ENCODE measurements around the gene CDK8. TPM values are rescaled to one million over a fixed set of nuclear protein-coding genes. Genes with fewer than 3 reads are reported as not detected.
"Not testable (repeated sequence)": the region's sequence is repeated elsewhere in the genome, so short reads cannot be mapped to it uniquely, and the experiment has no call there.

The CDK8 gene
- total RNA-seq, 2 experiments from 2014 or later = 15.9 to 18.0 TPM

DNA sequence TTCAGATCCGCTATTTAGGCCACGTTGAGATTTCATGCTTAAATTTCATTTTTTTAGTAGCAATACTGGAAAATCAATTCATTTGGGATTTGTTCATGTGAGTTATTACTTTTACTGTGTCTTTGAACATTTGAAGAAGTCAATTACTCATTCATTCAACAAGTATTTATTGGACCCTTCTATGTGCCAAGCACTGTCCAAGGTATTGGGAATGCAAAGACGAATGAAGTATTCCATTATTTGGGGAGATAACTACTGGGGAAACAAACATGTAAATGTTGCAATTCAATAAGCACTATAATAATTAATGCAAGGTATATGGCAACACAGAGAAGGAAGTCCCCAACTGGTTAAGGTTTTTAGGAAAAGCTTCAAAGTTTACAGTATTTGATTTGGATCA is 5.7 kb downstream of the CDK8 start:
- Mint-ChIP-seq H3K9me3 (ENCODE audit: low read depth) (peaks cover 3% of the 10 kb centered on the region), H3K36me3 (peaks cover 6% of the 10 kb centered on the region), H3K27me3 (no peaks in the 10 kb centered on the region), H3K4me3 (no peak overlapping the region), H3K27ac (no peak overlapping the region), H3K4me1 (peaks cover 18% of the 10 kb centered on the region)
- DNase-seq (no peak), ATAC-seq (no peak)
- CTCF ChIA-PET = no interaction called here

DNA sequence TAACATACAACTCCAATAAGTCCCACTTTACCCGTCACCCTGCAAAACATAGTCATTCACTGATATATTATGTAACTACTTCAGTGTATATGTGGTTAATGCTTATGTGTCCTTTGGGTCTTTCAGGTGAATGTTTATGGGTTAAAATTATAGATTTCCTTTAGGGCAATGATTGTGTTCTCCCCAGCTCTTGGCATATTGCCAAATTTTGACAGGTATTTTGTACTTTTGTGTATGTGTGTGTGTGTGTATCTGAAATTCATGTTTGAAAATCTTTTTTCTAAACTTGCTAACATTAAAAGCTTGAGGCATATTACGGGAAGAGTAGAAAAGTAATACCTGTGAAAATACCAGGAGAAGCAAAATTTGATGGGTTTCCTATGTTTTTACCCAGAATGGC is 8.2 kb downstream of the CDK8 start:
- H3K27me3 Mint-ChIP-seq = no peaks in the 10 kb centered on the region
- DNase-seq (no peak), ATAC-seq (no peak)
- H3K36me3 Mint-ChIP-seq = peaks cover 6% of the 10 kb centered on the region
- H3K4me3 Mint-ChIP-seq = no peak overlapping the region
- peaks cover 3% of the 10 kb centered on the region for H3K9me3 Mint-ChIP-seq (ENCODE audit: low read depth)
- no peak overlapping the region for H3K27ac Mint-ChIP-seq
- H3K4me1 Mint-ChIP-seq = peaks cover 2% of the 10 kb centered on the region
- CTCF ChIA-PET = no interaction called here

DNA sequence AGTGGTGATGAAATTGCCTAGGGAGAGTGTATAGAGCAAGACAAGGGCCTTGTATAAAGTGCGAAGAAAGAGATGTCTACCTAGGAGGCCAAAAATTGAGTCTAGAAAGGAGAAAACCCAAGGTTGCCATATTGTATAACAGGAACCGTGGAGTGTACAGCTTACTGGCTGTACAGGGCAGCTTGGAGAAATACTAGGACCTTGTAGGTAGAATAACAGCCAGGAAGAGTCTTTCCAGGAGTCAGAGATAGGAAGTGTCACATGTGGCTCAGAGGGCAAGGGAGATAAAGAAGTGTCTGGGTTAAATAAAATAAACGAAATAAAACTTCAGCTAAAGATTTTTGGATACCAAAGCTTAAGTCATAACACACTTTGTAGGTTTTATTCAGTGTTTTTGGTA is 12.4 kb downstream of the CDK8 start:
- DNase-seq (no peak), ATAC-seq (no peak)
- Mint-ChIP-seq H3K36me3 (peaks cover 6% of the 10 kb centered on the region), H3K9me3 (ENCODE audit: low read depth) (peaks cover 3% of the 10 kb centered on the region), H3K4me3 (no peak overlapping the region), H3K27ac (no peak overlapping the region), H3K27me3 (no peaks in the 10 kb centered on the region), H3K4me1 (no peaks in the 10 kb centered on the region)
- CTCF ChIA-PET = no interaction called here

DNA sequence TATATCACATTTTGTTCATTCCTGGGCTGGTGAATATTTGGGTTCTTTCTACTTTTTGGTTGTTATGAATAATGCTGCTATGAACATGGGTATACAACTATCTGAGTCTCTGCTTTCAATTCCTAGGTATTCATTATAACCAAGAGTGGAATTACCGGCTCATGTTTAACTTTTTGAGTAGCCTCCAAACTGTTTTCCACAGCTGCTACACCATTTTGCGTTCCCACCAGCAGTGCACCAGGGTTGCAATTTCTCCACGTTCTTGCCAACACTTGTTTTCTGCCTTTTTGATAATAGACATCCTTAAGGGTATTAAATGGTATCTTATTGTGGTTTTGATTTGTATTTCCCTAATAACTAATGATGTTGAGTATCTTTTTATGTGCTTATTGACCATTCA is 16.8 kb downstream of the CDK8 start:
- Mint-ChIP-seq H3K36me3 (no peaks in the 10 kb centered on the region), H3K27ac (no peak overlapping the region), H3K4me1 (no peaks in the 10 kb centered on the region), H3K27me3 (no peaks in the 10 kb centered on the region), H3K9me3 (ENCODE audit: low read depth) (no peaks in the 10 kb centered on the region), H3K4me3 (no peak overlapping the region)
- CTCF ChIA-PET = no interaction called here
- no peak for ATAC-seq
- DNase-seq = no peak

DNA sequence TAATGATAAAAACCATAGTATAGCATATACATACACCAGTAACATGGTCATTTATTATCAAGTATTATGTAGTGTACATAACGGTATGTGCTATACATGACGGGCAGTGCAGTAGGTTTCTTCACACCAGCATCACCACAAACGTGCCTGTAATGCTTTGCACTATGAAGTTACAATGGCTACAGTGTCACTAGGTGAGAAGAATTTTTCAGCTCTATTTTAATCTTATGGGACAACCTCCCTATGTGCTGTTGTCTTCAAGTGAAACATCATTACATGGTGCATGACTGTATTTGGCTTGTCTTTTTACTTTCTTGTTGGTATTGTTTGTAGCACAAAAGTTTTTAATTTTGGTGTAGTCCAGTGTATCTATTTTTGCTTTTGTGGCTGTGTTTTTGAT is 18.7 kb downstream of the CDK8 start:
- no peaks in the 10 kb centered on the region for H3K27me3 Mint-ChIP-seq
- H3K4me1 Mint-ChIP-seq = no peaks in the 10 kb centered on the region
- CTCF ChIA-PET = no interaction called here

DNA sequence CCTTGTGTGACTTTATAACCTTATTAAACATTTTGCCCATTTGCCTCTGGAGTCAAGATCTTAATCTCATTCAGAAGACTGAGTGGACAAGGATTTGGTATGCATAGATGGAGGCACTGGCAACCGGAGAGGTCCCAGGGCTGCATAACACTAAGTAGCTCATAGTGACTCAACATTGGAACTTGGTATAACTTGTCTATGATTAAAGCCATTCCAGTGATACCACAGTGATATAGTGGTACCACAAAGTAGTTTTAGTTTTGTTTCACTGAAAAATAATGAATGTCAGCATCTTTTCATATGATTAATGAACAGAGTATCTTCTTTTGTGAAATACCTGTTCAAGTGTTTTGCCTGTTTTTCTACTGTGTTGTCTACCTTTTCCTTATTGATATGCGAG is 26.4 kb downstream of the CDK8 start:
- CTCF ChIA-PET = no interaction called here
- peaks cover 19% of the 10 kb centered on the region for H3K36me3 Mint-ChIP-seq
- H3K27me3 Mint-ChIP-seq = no peaks in the 10 kb centered on the region
- H3K9me3 Mint-ChIP-seq (ENCODE audit: low read depth) = peaks cover 3% of the 10 kb centered on the region
- ATAC-seq = no peak
- no peak overlapping the region for H3K4me3 Mint-ChIP-seq
- H3K27ac Mint-ChIP-seq = no peak overlapping the region
- peaks cover 4% of the 10 kb centered on the region for H3K4me1 Mint-ChIP-seq
- no peak for DNase-seq

More for the DNA sequence above, 18.7 kb downstream of the CDK8 start:
- H3K36me3 Mint-ChIP-seq = peaks cover 1% of the 10 kb centered on the region
- H3K4me3 Mint-ChIP-seq = no peak overlapping the region
- no peaks in the 10 kb centered on the region for H3K9me3 Mint-ChIP-seq (ENCODE audit: low read depth)
- ATAC-seq = no peak
- no peak overlapping the region for H3K27ac Mint-ChIP-seq
- DNase-seq = no peak

DNA sequence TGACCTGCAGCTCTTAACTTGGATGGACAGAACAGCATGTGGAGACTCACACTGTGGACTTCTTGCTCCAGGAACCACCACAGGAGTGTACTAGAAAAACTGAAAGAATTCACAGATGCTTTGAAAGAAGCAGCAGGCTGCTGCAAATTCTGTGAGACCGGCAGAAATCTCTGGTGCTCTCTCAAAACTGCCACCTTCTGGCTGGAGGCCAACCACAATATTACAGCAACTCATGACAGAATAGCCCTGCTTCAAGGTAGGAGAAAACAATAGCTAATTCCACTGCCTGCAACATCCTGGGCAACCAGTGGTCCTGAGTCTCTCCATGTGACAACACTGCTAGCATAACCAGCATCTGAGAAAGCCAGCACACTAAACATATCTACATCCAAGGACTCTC is 26.9 kb downstream of the CDK8 start:
- H3K27me3 Mint-ChIP-seq = no peaks in the 10 kb centered on the region
- CTCF ChIA-PET = interaction anchor here (0.9 kb wide), 1 partner anchor 95 kb away, joined by 3 read pairs; no protein-coding TSS in a partner anchor

DNA sequence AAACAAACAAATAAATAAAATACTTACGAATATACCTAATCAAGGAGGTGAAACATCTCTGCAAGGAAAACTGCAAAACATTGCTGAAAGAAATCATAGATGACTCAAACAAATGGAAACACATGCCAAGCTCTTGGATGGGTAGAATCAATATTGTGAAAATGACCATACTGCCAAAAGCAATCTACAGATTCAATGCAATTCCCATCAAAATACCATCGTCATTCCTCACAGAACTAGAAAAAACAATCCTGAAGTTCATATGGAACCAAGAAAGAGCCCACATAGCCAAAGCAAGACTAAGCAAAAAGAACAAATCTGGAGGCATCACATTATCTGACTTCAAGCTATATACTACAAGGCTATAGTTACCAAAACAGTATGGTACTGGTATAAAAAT is 32.0 kb downstream of the CDK8 start:
- DNase-seq; CTCF ChIA-PET; H3K9me3 Mint-ChIP-seq (ENCODE audit: low read depth); H3K36me3 Mint-ChIP-seq; H3K27me3 Mint-ChIP-seq; H3K4me1 Mint-ChIP-seq; ATAC-seq; H3K4me3 Mint-ChIP-seq; H3K27ac Mint-ChIP-seq: not testable (repeated sequence)

More for the DNA sequence above, 26.9 kb downstream of the CDK8 start:
- Mint-ChIP-seq H3K4me1 (peaks cover 4% of the 10 kb centered on the region), H3K4me3 (no peak overlapping the region), H3K36me3 (peaks cover 19% of the 10 kb centered on the region), H3K27ac (no peak overlapping the region), H3K9me3 (ENCODE audit: low read depth) (peaks cover 3% of the 10 kb centered on the region)
- DNase-seq (no peak), ATAC-seq (no peak)

DNA sequence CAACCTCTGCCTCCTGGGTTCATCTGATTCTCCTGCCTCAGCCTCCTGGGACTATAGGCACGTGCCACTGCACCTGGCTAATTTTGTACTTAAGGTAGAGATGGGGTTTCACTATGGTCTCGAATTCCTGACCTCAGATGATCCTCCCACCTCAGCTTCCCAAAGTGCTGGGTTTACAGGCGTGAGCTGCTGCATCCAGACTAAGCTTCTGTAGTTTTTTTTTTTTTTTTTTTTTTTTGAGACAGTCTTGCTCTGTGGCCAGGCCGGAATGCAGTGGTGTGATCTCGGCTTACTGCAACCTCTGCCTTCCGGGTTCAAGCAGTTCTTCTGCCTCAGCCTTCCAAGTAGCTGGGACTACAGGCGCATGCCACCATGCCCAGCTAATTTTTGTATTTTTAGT is 34.9 kb downstream of the CDK8 start:
- H3K4me3 Mint-ChIP-seq; H3K27me3 Mint-ChIP-seq; H3K36me3 Mint-ChIP-seq; H3K27ac Mint-ChIP-seq; CTCF ChIA-PET; ATAC-seq; H3K9me3 Mint-ChIP-seq (ENCODE audit: low read depth); H3K4me1 Mint-ChIP-seq; DNase-seq: not testable (repeated sequence)

DNA sequence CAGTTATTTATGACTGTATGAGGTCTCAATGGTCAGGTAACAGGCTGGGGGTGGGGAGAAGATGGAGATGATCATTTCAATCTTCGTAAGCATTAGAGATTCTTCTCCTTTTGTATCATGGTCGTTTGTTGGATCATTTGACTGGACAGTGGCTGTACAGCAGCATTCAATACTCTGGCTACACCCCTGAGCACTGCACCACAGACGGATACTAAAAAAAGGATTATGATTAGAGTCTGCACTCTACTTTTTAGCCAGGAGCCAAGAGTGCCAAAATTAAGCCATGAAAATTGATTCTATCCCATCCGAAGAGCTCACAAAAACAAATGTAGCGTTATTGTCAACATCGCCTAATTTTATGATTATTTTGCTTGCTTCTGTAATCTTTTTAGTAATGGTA is 41.9 kb downstream of the CDK8 start:
- ATAC-seq = no peak
- Mint-ChIP-seq H3K4me1 (no peaks in the 10 kb centered on the region), H3K9me3 (ENCODE audit: low read depth) (peaks cover 4% of the 10 kb centered on the region), H3K36me3 (peaks cover 2% of the 10 kb centered on the region), H3K27ac (no peak overlapping the region), H3K27me3 (no peaks in the 10 kb centered on the region), H3K4me3 (no peak overlapping the region)
- CTCF ChIA-PET = no interaction called here
- DNase-seq = no peak

DNA sequence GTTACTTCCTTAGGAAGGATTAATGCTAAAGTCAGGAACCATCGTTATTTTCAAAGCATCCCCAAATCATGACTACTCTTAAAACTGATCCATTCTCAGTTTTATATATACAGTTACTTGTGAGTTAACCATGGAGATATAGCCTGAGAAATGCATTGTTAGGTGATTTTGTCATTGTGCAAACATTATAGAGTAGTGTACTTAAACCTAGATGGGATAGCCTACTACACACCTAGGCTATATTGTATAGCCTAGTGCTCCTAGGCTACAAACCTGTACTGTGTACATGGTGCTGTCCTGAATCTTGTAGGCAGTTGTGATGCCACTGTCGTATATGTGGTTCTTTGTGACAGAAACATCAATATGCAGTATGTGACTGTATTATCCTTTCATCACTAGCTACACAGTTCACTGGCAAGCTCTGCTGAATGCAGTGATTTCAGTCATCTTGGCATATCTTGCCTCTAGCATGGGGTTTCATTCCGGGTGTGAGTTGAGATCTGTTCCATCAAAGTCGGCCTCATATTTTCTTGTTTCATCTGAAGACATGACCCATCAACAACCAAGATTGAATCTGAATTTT is 45.3 kb downstream of the CDK8 start:
- CTCF ChIA-PET = no interaction called here
- no peaks in the 10 kb centered on the region for H3K27me3 Mint-ChIP-seq
- no peak for DNase-seq
- no peak overlapping the region for H3K4me3 Mint-ChIP-seq
- ATAC-seq = no peak
- H3K9me3 Mint-ChIP-seq (ENCODE audit: low read depth) = peaks cover 4% of the 10 kb centered on the region
- H3K36me3 Mint-ChIP-seq = peaks cover 2% of the 10 kb centered on the region
- no peaks in the 10 kb centered on the region for H3K4me1 Mint-ChIP-seq
- H3K27ac Mint-ChIP-seq = no peak overlapping the region

DNA sequence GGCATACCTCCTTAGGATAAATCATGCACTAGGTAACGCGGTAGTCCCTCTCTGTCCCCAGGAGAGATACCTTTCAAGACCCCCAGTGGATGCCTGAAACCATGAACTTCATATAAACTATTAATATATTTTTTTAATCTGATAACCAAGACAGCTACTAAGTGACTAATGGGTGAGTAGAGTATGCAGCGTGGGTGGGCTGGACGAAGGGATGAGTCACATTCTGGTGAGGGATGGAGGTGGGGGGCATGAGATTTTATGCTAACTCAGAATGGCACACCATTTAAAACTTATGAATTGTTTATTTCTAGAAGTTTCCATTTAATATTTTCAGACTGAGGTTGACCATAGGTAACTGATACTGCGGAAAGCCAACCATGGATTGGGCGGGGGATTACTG is 46.2 kb downstream of the CDK8 start:
- Mint-ChIP-seq H3K9me3 (ENCODE audit: low read depth) (peaks cover 4% of the 10 kb centered on the region), H3K4me3 (no peak overlapping the region), H3K27ac (no peak overlapping the region), H3K27me3 (no peaks in the 10 kb centered on the region), H3K36me3 (peaks cover 3% of the 10 kb centered on the region), H3K4me1 (no peaks in the 10 kb centered on the region)
- ATAC-seq = no peak
- CTCF ChIA-PET = no interaction called here
- no peak for DNase-seq

DNA sequence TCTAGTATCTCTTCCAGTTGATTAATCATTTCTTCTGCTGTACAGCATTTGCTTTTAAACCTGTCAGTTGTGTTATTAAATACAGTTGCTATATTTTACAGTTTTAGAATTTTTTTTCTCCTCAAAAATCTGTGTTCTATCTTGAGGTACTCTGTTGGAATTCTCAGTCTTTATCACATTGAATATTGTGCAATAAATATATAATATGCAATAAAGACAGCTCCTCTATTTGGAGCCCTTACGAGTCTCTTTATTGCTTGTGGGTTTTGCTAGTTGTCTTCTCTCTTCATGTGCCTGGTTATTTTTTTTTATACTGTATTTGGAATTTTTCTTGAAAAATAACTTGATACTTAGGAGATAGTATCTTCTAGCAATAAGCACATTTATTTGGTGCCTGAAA is 51.7 kb downstream of the CDK8 start:
- H3K4me1 Mint-ChIP-seq = peaks cover 4% of the 10 kb centered on the region
- ATAC-seq (no peak), DNase-seq (no peak)
- no peak overlapping the region for H3K4me3 Mint-ChIP-seq
- H3K9me3 Mint-ChIP-seq (ENCODE audit: low read depth) = peaks cover 3% of the 10 kb centered on the region
- H3K27me3 Mint-ChIP-seq = no peaks in the 10 kb centered on the region
- CTCF ChIA-PET = no interaction called here
- peaks cover 6% of the 10 kb centered on the region for H3K36me3 Mint-ChIP-seq
- H3K27ac Mint-ChIP-seq = no peak overlapping the region

DNA sequence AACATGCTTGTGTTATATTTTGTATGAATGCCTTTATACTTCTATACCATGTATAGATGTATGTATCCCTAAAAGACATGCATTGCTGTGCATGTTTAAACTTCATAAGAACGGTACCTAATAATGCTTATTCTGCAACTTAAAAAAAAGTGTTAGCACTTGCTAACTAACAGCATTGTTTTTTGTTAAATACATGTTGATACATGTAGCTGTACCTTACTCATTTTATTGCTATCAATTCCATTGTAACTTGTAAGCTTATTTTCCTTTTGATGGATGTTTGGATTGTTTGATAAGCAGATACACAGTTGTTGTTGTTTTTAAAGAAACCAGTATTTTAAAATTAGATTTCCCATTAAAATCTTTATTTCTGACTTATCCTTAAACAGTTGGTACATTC is 53.8 kb downstream of the CDK8 start:
- peaks cover 4% of the 10 kb centered on the region for H3K4me1 Mint-ChIP-seq
- H3K27ac Mint-ChIP-seq = no peak overlapping the region
- H3K27me3 Mint-ChIP-seq = no peaks in the 10 kb centered on the region
- CTCF ChIA-PET = no interaction called here
- no peak for DNase-seq
- H3K36me3 Mint-ChIP-seq = peaks cover 9% of the 10 kb centered on the region
- no peak overlapping the region for H3K4me3 Mint-ChIP-seq
- ATAC-seq = no peak
- peaks cover 3% of the 10 kb centered on the region for H3K9me3 Mint-ChIP-seq (ENCODE audit: low read depth)

DNA sequence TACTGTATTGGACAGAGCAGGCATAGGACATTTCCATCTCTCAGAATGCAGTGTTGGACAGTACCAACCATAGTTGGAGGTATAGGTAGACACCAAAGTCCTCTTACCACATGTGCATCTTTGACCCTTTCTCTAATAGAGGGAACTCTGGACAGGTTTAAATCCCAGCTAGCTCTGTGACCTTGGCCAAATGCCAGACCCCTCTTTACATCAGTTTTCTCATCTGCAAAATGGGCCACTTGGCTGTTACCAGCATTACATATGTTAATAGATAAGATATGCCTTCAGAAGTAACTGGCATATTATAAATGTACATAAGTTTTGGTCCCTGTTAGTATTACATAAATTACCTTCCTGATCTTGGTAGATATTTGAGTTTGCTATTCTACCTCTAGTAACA is 54.3 kb downstream of the CDK8 start:
- H3K9me3 Mint-ChIP-seq (ENCODE audit: low read depth) = peaks cover 3% of the 10 kb centered on the region
- CTCF ChIA-PET = no interaction called here
- H3K4me1 Mint-ChIP-seq = peaks cover 6% of the 10 kb centered on the region
- H3K27me3 Mint-ChIP-seq = no peaks in the 10 kb centered on the region
- no peak overlapping the region for H3K4me3 Mint-ChIP-seq
- peaks cover 15% of the 10 kb centered on the region for H3K36me3 Mint-ChIP-seq
- H3K27ac Mint-ChIP-seq = no peak overlapping the region
- no peak for DNase-seq
- ATAC-seq = no peak

Data from activated CD8-positive, alpha-beta memory T cell treated with anti-CD3 and anti-CD28 coated beads, Interleukin-2, amount 10 ng/mL, durations not matched to agents 7 days and 5 days (primary cell).